H1 (cell line): ENCODE measurements around the gene SLC27A2. TPM values are rescaled to one million over a fixed set of nuclear protein-coding genes. Genes with fewer than 3 reads are reported as not detected.
A peak's percentile ranks its signal among the peaks of the same experiment; 100 is the strongest.

Source experiments
- CTCF ChIA-PET: fragments of 300-600 bp; sonication (Branson Sonifier 250); formaldehyde crosslinking; loops from one replicate; lab custom pipeline; 2021; ENCODE audit not compliant: partially characterized antibody; lab: Charles Lee
- POLR2A ChIA-PET: fragments of 300-600 bp; sonication (Branson Sonifier 250); formaldehyde crosslinking; loops from one replicate; lab custom pipeline; 2021; ENCODE audit warnings: inconsistent platforms; ENCODE audit not compliant: partially characterized antibody; lab: Charles Lee
- DNase-seq, 2 experiments: peaks; one replicate each; pipeline versions ENCODE4 v3.0.0 to v3.0.0-alpha.2; 2010 to 2022; ENCODE audit warnings: low spot score in 2 of 2, low read depth in 1 of 2, mixed read lengths in 1 of 2
- FAIRE-seq: peaks from 2 replicates; lab custom pipeline; 2011; peaks lifted over from hg19 to GRCh38; lab: Jason Lieb, UNC
- H2AFZ ChIP-seq: 2 replicates; pipeline ENCODE4 v1.8.1; 2012; ENCODE audit warnings: low read length, inconsistent platforms
- H2AK5ac ChIP-seq: 2 replicates; pipeline ENCODE4 v1.6.1; 2013; ENCODE audit warnings: low read depth, low read length
- H2BK120ac ChIP-seq: replicated peaks from 2 replicates; pipeline ENCODE3; 2013; ENCODE audit warnings: low read depth, low read length, inconsistent platforms
- H2BK12ac ChIP-seq: 2 replicates; pipeline ENCODE4 v1.6.1; 2013; ENCODE audit warnings: low read depth, low read length
- H2BK15ac ChIP-seq: 2 replicates; pipeline ENCODE4 v1.6.1; 2013; ENCODE audit warnings: low read length
- H2BK20ac ChIP-seq: 2 replicates; pipeline ENCODE4 v1.6.1; 2013; ENCODE audit warnings: low read length
- H2BK5ac ChIP-seq: 2 replicates; pipeline ENCODE4 v1.6.1; 2013; ENCODE audit warnings: low read depth, low read length
- H3K14ac ChIP-seq: 2 replicates; pipeline ENCODE4 v1.6.1; 2013; ENCODE audit warnings: inconsistent platforms; ENCODE audit not compliant: insufficient read length
- H3K18ac ChIP-seq: 2 replicates; pipeline ENCODE4 v1.6.1; 2013; ENCODE audit warnings: low read length; ENCODE audit errors: extremely low read depth
- H3K23ac ChIP-seq: 2 replicates; pipeline ENCODE4 v1.6.1; 2013; ENCODE audit warnings: inconsistent platforms; ENCODE audit not compliant: insufficient read length
- H3K23me2 ChIP-seq: 2 replicates; pipeline ENCODE4 v1.6.1; 2013; ENCODE audit warnings: low read depth, low read length
- H3K27ac ChIP-seq: 2 replicates; pipeline ENCODE4 v1.6.1; 2011; ENCODE audit warnings: low read depth, low read length, inconsistent platforms
- H3K27me3 ChIP-seq, 4 experiments: replicated peaks in 1 of 4; 1 replicate in 1 of 4; 2 replicates in 3 of 4; pipeline versions ENCODE4 v1.6.1 to v1.8.1; 2011 to 2013; ENCODE audit warnings: low read length in 3 of 4, mild to moderate bottlenecking in 3 of 4, inconsistent platforms in 2 of 4, mixed read lengths in 2 of 4, moderate library complexity in 1 of 4; ENCODE audit not compliant: control insufficient read depth in 3 of 4, insufficient read depth in 3 of 4; ENCODE audit errors: extremely low read depth in 1 of 4
- H3K36me3 ChIP-seq, 4 experiments: 2 replicates each; pipeline versions ENCODE4 v1.6.1 to v1.8.1; 2011 to 2013; ENCODE audit warnings: mild to moderate bottlenecking in 4 of 4, low read length in 3 of 4, moderate library complexity in 2 of 4, control low read depth in 1 of 4, inconsistent platforms in 1 of 4; ENCODE audit not compliant: insufficient read depth in 4 of 4, control insufficient read depth in 2 of 4
- H3K4ac ChIP-seq: replicated peaks from 2 replicates; pipeline ENCODE3; 2013; ENCODE audit warnings: low read length, low read depth, mixed read lengths, inconsistent platforms; ENCODE audit not compliant: insufficient read length
- H3K4me1 ChIP-seq, 4 experiments: replicated peaks in 1 of 4; 1 replicate in 1 of 4; 2 replicates in 3 of 4; pipeline versions ENCODE4 v1.6.1 to v1.8.1; 2011 to 2013; ENCODE audit warnings: low read length in 3 of 4, inconsistent platforms in 2 of 4, mixed read lengths in 1 of 4; ENCODE audit not compliant: insufficient read depth in 4 of 4, control insufficient read depth in 3 of 4
- H3K4me2 ChIP-seq, 2 experiments: 2 replicates each; pipeline versions ENCODE4 v1.6.1 to v1.8.1; 2011 to 2013; ENCODE audit warnings: low read depth in 2 of 2, low read length in 2 of 2, control low read depth in 1 of 2, inconsistent platforms in 1 of 2, mild to moderate bottlenecking in 1 of 2; ENCODE audit not compliant: insufficient read depth in 1 of 2
- H3K4me3 ChIP-seq, 4 experiments: fragments of 200-600, 300-600 bp in 1 of 4; sonication (generic), shearing (Covaris generic), sonication (Bioruptor Twin) in 1 of 4; 2 replicates each; pipeline versions ENCODE4 v1.5.1 to v1.8.1; 2011 to 2016; ENCODE audit warnings: low read length in 4 of 4, low read depth in 3 of 4, control low read depth in 2 of 4, inconsistent platforms in 2 of 4, mild to moderate bottlenecking in 2 of 4, mixed read lengths in 1 of 4, moderate library complexity in 1 of 4; ENCODE audit not compliant: insufficient read depth in 2 of 4; ENCODE audit errors: extremely low read depth in 1 of 4
- H3K56ac ChIP-seq: replicated peaks from 2 replicates; pipeline ENCODE3; 2013; ENCODE audit warnings: low read depth, mild to moderate bottlenecking, mixed read lengths, low read length, inconsistent platforms; ENCODE audit not compliant: insufficient read length
- H3K79me1 ChIP-seq: 2 replicates; pipeline ENCODE4 v1.6.1; 2013; ENCODE audit warnings: low read depth, low read length, control low read depth
- H3K79me2 ChIP-seq, 2 experiments: 2 replicates each; pipeline versions ENCODE4 v1.6.1 to v1.8.1; 2012 to 2013; ENCODE audit warnings: low read length in 2 of 2, mild to moderate bottlenecking in 2 of 2, inconsistent platforms in 1 of 2; ENCODE audit not compliant: insufficient read depth in 2 of 2, control insufficient read depth in 1 of 2
- H3K9ac ChIP-seq, 4 experiments: replicated peaks in 1 of 4; 1 replicate in 1 of 4; 2 replicates in 3 of 4; pipeline versions ENCODE4 v1.6.1 to v1.8.1; 2011 to 2013; ENCODE audit warnings: low read depth in 3 of 4, low read length in 3 of 4, control low read depth in 2 of 4, mild to moderate bottlenecking in 2 of 4, moderate library complexity in 2 of 4, inconsistent platforms in 1 of 4; ENCODE audit errors: extremely low read depth in 1 of 4
- H3K9me3 ChIP-seq, 2 experiments: 2 replicates each; pipeline versions ENCODE4 v1.6.1 to v1.8.1; 2012 to 2013; ENCODE audit warnings: mild to moderate bottlenecking in 2 of 2, moderate library complexity in 2 of 2, control low read depth in 1 of 2, inconsistent platforms in 1 of 2, low read depth in 1 of 2, low read length in 1 of 2, mixed read lengths in 1 of 2; ENCODE audit not compliant: insufficient read depth in 2 of 2
- H4K20me1 ChIP-seq, 2 experiments: replicated peaks in 1 of 2; 2 replicates each; pipeline versions ENCODE3 to v1.8.1; 2011 to 2013; ENCODE audit warnings: inconsistent platforms in 2 of 2, low read length in 2 of 2, mild to moderate bottlenecking in 1 of 2; ENCODE audit not compliant: insufficient read depth in 2 of 2, control insufficient read depth in 1 of 2
- H4K5ac ChIP-seq: 2 replicates; pipeline ENCODE4 v1.6.1; 2013; ENCODE audit warnings: low read length, low read depth, mixed read lengths, inconsistent platforms; ENCODE audit not compliant: insufficient read length
- H4K8ac ChIP-seq: 2 replicates; pipeline ENCODE4 v1.8.0; 2013; ENCODE audit warnings: mild to moderate bottlenecking, moderate library complexity, low read length, inconsistent platforms; ENCODE audit not compliant: insufficient read depth; ENCODE audit errors: extremely low read depth
- H4K91ac ChIP-seq: replicated peaks from 2 replicates; pipeline ENCODE3; 2013; ENCODE audit warnings: low read length, mixed read lengths, inconsistent platforms; ENCODE audit not compliant: insufficient read length
- FOSL1 ChIP-seq: IDR thresholded peaks from 2 replicates; pipeline ENCODE4 v1.6.1; 2011; ENCODE audit warnings: mild to moderate bottlenecking, low read depth, low read length, moderate library complexity; ENCODE audit not compliant: insufficient read depth
- MAFK ChIP-seq: IDR thresholded peaks from 2 replicates; pipeline ENCODE4 v1.6.1; 2012; ENCODE audit warnings: low read depth, mild to moderate bottlenecking, improper control_type of control experiment, low read length
- NRF1 ChIP-seq: IDR thresholded peaks from 2 replicates; pipeline ENCODE4 v1.6.1; 2011; ENCODE audit warnings: mild to moderate bottlenecking, low read depth, low read length, improper control_type of control experiment
- POLR2A ChIP-seq, 2 experiments: IDR thresholded peaks; 1 replicate in 1 of 2; 2 replicates in 1 of 2; pipeline ENCODE4 v1.6.1; 2011; ENCODE audit warnings: low read depth in 2 of 2, low read length in 2 of 2, mild to moderate bottlenecking in 2 of 2; ENCODE audit errors: control extremely low read depth in 1 of 2
- POU5F1 ChIP-seq: IDR thresholded peaks from 2 replicates; pipeline ENCODE4 v1.6.1; 2011; ENCODE audit warnings: low read depth, mild to moderate bottlenecking, low read length, moderate library complexity
- SAP30 ChIP-seq: fragments of 300-600 bp; sonication (generic); IDR thresholded peaks from 2 replicates; pipeline ENCODE4 v1.7.1; 2012; ENCODE audit warnings: low read length, moderate library complexity, mild to moderate bottlenecking, inconsistent platforms; ENCODE audit not compliant: insufficient read depth, insufficient replicate concordance
- SIRT6 ChIP-seq: IDR thresholded peaks from one replicate; pipeline ENCODE4 v1.7.1; 2012; ENCODE audit warnings: low read length, inconsistent platforms
- SIX5 ChIP-seq: IDR thresholded peaks from 2 replicates; pipeline ENCODE4 v1.6.1; 2011; ENCODE audit warnings: mild to moderate bottlenecking, low read depth, low read length
- SP1 ChIP-seq: IDR thresholded peaks from 2 replicates; pipeline ENCODE4 v1.6.1; 2011; ENCODE audit warnings: low read depth, low read length
- SP4 ChIP-seq: IDR thresholded peaks from 2 replicates; pipeline ENCODE4 v1.6.1; 2012; ENCODE audit warnings: low read length, inconsistent platforms
- TAF1 ChIP-seq: IDR thresholded peaks from 2 replicates; pipeline ENCODE4 v1.6.1; 2011; ENCODE audit warnings: mild to moderate bottlenecking, low read depth, low read length
- TAF7 ChIP-seq: optimal IDR thresholded peaks from 2 replicates; pipeline ENCODE3; 2011; ENCODE audit warnings: low read depth, mild to moderate bottlenecking, inconsistent platforms, low read length, moderate library complexity, borderline replicate concordance
- YY1 ChIP-seq: IDR thresholded peaks from 2 replicates; pipeline ENCODE4 v1.6.1; 2011; ENCODE audit warnings: low read depth, mild to moderate bottlenecking, low read length
- WGBS, 2 experiments: shearing (Covaris generic) in 1 of 2; methylation state at CpG; one replicate each; pipeline versions ENCODE4 v1.1.6 to v1.1.7; 2013 to 2015; ENCODE audit warnings: low lambda C conversion rate in 2 of 2, mixed read lengths in 2 of 2, inconsistent platforms in 1 of 2, low coverage in 1 of 2, missing lambda C conversion rate in 1 of 2; ENCODE audit not compliant: insufficient replicate concordance in 2 of 2, insufficient coverage in 1 of 2, insufficient read length in 1 of 2; ENCODE audit errors: extremely low coverage in 1 of 2, missing lambda C conversion rate in 1 of 2; 5-methylcytosine and 5-hydroxymethylcytosine counted together
- polyA plus RNA-seq, 7 experiments: library from polyadenylated mRNA; depleted of rRNA in 3 of 7; stranded (reverse) in 5 of 7; unstranded in 2 of 7; fragments of >200 nt in 5 of 7; fragments of 200-250 nt in 2 of 7; gene quantifications; 1 replicate in 5 of 7; 2 replicates in 1 of 7; 4 replicates in 1 of 7; pipeline versions ENCODE4 v1.2.1 to v1.2.3, GENCODE V29; 2011 to 2013; ENCODE audit warnings: missing spikeins in 2 of 7, mixed read lengths in 2 of 7
- total RNA-seq: library from RNA; stranded (reverse); fragmentation: NEBNext Ultra II Directional; extraction: Animal tissue kit (Norgen Biotek cat#: 25700); gene quantifications from 2 replicates; pipeline ENCODE4 v1.2.1, GENCODE V29; 2021
- TF ChIP-seq, protein P1 (sequence below): IDR thresholded peaks from 2 replicates; pipeline ENCODE4 v1.6.1; 2012; ENCODE audit warnings: inconsistent platforms

Gene SLC27A2
- total and polyA plus RNA-seq, 2 of the 8 experiments (the other 6 are each of a cell fraction or from before 2014, with no cell fraction given), result 5.6 to 5.8 TPM

DNA sequence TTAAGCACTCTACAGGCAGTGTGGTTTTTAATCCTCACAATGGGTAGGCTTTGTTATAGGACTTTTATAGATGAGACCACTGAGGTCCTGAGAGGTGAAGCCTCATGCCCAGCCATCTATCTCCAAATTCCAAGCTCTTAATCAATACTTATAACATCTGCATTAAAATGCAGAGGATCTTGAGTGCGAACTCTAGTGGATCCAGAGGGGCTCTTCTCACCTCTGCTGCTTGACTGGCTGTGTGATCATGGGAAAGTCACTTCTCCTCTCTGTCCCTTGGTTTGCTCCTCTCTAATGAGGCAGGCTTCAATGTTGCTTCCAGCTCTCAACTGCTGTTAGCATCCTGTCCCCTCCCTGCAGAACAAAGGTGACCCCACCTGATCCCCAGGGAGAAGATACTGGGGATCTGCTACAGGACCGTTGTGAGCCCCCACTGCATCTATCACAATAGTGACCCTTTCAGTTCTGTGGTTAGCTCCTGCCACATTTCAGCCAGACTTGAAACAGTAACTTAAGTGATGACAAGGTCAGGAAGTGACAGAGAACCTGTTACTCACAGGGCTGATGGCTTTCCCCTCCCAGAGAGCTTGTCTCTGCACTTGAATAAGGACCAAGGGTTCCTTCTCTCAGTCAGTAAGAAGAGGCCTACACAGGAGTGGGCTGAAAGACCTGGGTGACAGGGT is 1.3 kb downstream of the SLC27A2 start:
- Histone ChIP-seq H3K4ac (no peak overlapping the region), H3K9ac (peak overlapping the region in 1 of 4 experiments; percentile 54; a peak in 1 of 7 replicates), H3K14ac (no peak overlapping the region), H3K56ac (no peak overlapping the region), H2BK5ac (no peak overlapping the region), H3K4me3 (peak overlapping the region in 3 of 4 experiments; percentile 51 to 66 (median 52); a peak in 6 of 8 replicates), H3K9me3 (no peaks in the 10 kb centered on the region), H4K91ac (peak overlapping the region; percentile 17), H3K4me1 (peaks cover 0 to 8% (median 4%) of the 10 kb centered on the region in 4 experiments; a peak in 6 of 7 replicates), H4K8ac (no peak overlapping the region), H2BK20ac (no peak overlapping the region), H3K27me3 (peaks cover 3 to 33% (median 28%) of the 10 kb centered on the region in 4 experiments), H2BK12ac (no peak overlapping the region), H2AFZ (peak overlapping the region; percentile 80; the same call in 1 of the 2 replicates), H3K27ac (no peak overlapping the region), H3K79me2 (no peaks in the 10 kb centered on the region), H4K5ac (no peak overlapping the region), H4K20me1 (peaks cover 0 to 1% of the 10 kb centered on the region in 2 experiments), H2BK15ac (no peak overlapping the region), H2BK120ac (no peak overlapping the region), H3K79me1 (no peaks in the 10 kb centered on the region), H3K18ac (no peak overlapping the region), H2AK5ac (no peak overlapping the region), H3K23ac (no peak overlapping the region), H3K23me2 (peaks cover 13% of the 10 kb centered on the region; the same call in 1 of the 2 replicates), H3K4me2 (peak overlapping the region; percentile 86 to 97), H3K36me3 (no peaks in the 10 kb centered on the region)
- ChIA-PET POLR2A (interaction anchor here (0.7 to 1.6 kb wide), 3 partner anchors 15 to 171 kb away, joined by 3 to 5 read pairs (median 4); no protein-coding TSS in a partner anchor), CTCF (interaction anchor here (0.7 to 4.3 kb wide), 8 partner anchors 10 to 1197 kb away, joined by 3 to 15 read pairs (median 4); no protein-coding TSS in a partner anchor)
- 97% methylated on average over 2 of the region's 2 CpGs; no CpG with 5 or more reads in 1 of the 2 experiments for WGBS, 2 experiments
- DNase-seq, result no peak
- no peak for FAIRE-seq
- no peak for TF ChIP-seq TAF7
- TF ChIP-seq TAF1, result no peak
- TF ChIP-seq NRF1, result no peak
- TF ChIP-seq SP1, result no peak
- TF ChIP-seq FOSL1, result no peak
- no peak for TF ChIP-seq SIRT6
- TF ChIP-seq SP4, result no peak
- no peak for TF ChIP-seq MAFK
- no peak for TF ChIP-seq POLR2A (IDR thresholded peaks at IDR 0.05; ENCODE audit: control extremely low read depth in 1 of 2, low read depth in 2 of 2, low read length in 2 of 2)
- no peak for TF ChIP-seq SIX5
- TF ChIP-seq, protein P1, sequence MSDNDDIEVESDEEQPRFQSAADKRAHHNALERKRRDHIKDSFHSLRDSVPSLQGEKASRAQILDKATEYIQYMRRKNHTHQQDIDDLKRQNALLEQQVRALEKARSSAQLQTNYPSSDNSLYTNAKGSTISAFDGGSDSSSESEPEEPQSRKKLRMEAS, result no peak
- no peak for TF ChIP-seq SAP30
- no peak for TF ChIP-seq YY1
- TF ChIP-seq POU5F1, result no peak
